ENCODE data around the gene SLC1A1. TPM values are rescaled to one million over a fixed set of nuclear protein-coding genes. Genes with fewer than 3 reads are reported as not detected.

Gene SLC1A1
- total RNA-seq, 1 experiment from 2014 or later = 0.05 TPM

- in situ Hi-C loops (cut with HindIII; ENCODE audit: low pct_unique_long_range_greater_than_20kb, low sequenced_read_pairs) = no loop called here
- intact Hi-C loops (cut with micrococcal nuclease; ENCODE audit: unreplicated experiment) = no loop called here
- Histone ChIP-seq H3K4me1 (ENCODE audit: control insufficient read depth, insufficient read depth, low read length) (no peaks in the 10 kb centered on the region), H3K4me3 (ENCODE audit: low read depth in 2 of 2, low read length in 2 of 2) (no peak overlapping the region), H3K27me3 (ENCODE audit: control insufficient read depth, insufficient read depth, low read length) (no peaks in the 10 kb centered on the region), H3K36me3 (ENCODE audit: control insufficient read depth, insufficient read depth, low read length) (no peaks in the 10 kb centered on the region), H3K27ac (ENCODE audit: low read length) (no peak overlapping the region), H3K9me3 (ENCODE audit: control insufficient read depth, insufficient read depth, low read depth, low read length) (no peaks in the 10 kb centered on the region)
- ATAC-seq = no peak
- ChIA-PET CTCF (no interaction called here), POLR2A (no interaction called here)
- BruUV-seq (replicated peaks) = no TSS peak
- no peak for DNase-seq (ENCODE audit: low read depth, low spot score)
- no peak for TF ChIP-seq SIN3A (IDR thresholded peaks at IDR 0.05; ENCODE audit: borderline replicate concordance, insufficient read depth, low read depth, low read length)
- no peak for TF ChIP-seq CTCF (IDR thresholded peaks at IDR 0.05)
- TF ChIP-seq REST (IDR thresholded peaks at IDR 0.05; ENCODE audit: insufficient read depth in 1 of 2, low read depth in 2 of 2, low read length in 1 of 2) = no peak
- TF ChIP-seq TCF7L2 (IDR thresholded peaks at IDR 0.05; ENCODE audit: low read depth, low read length) = no peak
- no peak for TF ChIP-seq POLR2AphosphoS5 (IDR thresholded peaks at IDR 0.05; ENCODE audit: low read depth, low read length)
These were observed 78.8 kb downstream of the SLC1A1 start for GRCh38 chr9:4569101-4569500.

GRCh38 chr9:4572184-4572826, 82.0 kb downstream of the SLC1A1 start:
- Histone ChIP-seq H3K4me1 (ENCODE audit: control insufficient read depth, insufficient read depth, low read length) (no peaks in the 10 kb centered on the region), H3K4me3 (ENCODE audit: low read depth in 2 of 2, low read length in 2 of 2) (no peak overlapping the region), H3K9me3 (ENCODE audit: control insufficient read depth, insufficient read depth, low read depth, low read length) (no peaks in the 10 kb centered on the region), H3K36me3 (ENCODE audit: control insufficient read depth, insufficient read depth, low read length) (no peaks in the 10 kb centered on the region), H3K27me3 (ENCODE audit: control insufficient read depth, insufficient read depth, low read length) (no peaks in the 10 kb centered on the region), H3K27ac (ENCODE audit: low read length) (no peak overlapping the region)
- ChIA-PET CTCF (no interaction called here), POLR2A (no interaction called here)
- intact Hi-C loops (cut with micrococcal nuclease; ENCODE audit: unreplicated experiment) = no loop called here
- in situ Hi-C loops (cut with HindIII; ENCODE audit: low pct_unique_long_range_greater_than_20kb, low sequenced_read_pairs) = no loop called here
- ATAC-seq = no peak
- BruUV-seq (replicated peaks) = no TSS peak
- no peak for DNase-seq (ENCODE audit: low read depth, low spot score)
- TF ChIP-seq POLR2AphosphoS5 (IDR thresholded peaks at IDR 0.05; ENCODE audit: low read depth, low read length) = no peak
- TF ChIP-seq TCF7L2 (IDR thresholded peaks at IDR 0.05; ENCODE audit: low read depth, low read length) = no peak
- TF ChIP-seq SIN3A (IDR thresholded peaks at IDR 0.05; ENCODE audit: borderline replicate concordance, insufficient read depth, low read depth, low read length) = no peak
- TF ChIP-seq CTCF (IDR thresholded peaks at IDR 0.05) = no peak
- TF ChIP-seq REST (IDR thresholded peaks at IDR 0.05; ENCODE audit: insufficient read depth in 1 of 2, low read depth in 2 of 2, low read length in 1 of 2) = no peak

Measured in Panc1 (cell line).